IgD-negative memory B cell (primary cell): ENCODE measurements around the gene PSTPIP2. TPM values are rescaled to one million over a fixed set of nuclear protein-coding genes. Genes with fewer than 3 reads are reported as not detected.

Experiments
- H3K27ac Mint-ChIP-seq, 3 donors: one replicate each; pipeline ENCODE4 v1.8.0; 2020 to 2022; ENCODE audit warnings: mild to moderate bottlenecking in 3 of 3, mixed read lengths in 3 of 3, moderate library complexity in 1 of 3
- H3K27me3 Mint-ChIP-seq: one replicate; pipeline ENCODE4 v1.8.0; 2021; ENCODE audit warnings: mixed read lengths
- H3K36me3 Mint-ChIP-seq: one replicate; pipeline ENCODE4 v1.8.0; 2020; ENCODE audit warnings: mild to moderate bottlenecking, mixed read lengths
- H3K4me1 Mint-ChIP-seq, 3 donors: one replicate each; pipeline ENCODE4 v1.8.0; 2020 to 2022; ENCODE audit warnings: mixed read lengths in 3 of 3, mild to moderate bottlenecking in 1 of 3
- H3K4me3 Mint-ChIP-seq, 4 donors: one replicate each; pipeline ENCODE4 v1.8.0; 2020 to 2022; ENCODE audit warnings: mild to moderate bottlenecking in 4 of 4, mixed read lengths in 4 of 4, moderate library complexity in 3 of 4
- H3K9me3 Mint-ChIP-seq, 3 donors: one replicate each; pipeline ENCODE4 v1.8.0; 2020 to 2021; ENCODE audit warnings: mixed read lengths in 3 of 3, mild to moderate bottlenecking in 1 of 3
- polyA plus RNA-seq: library from polyadenylated mRNA; unstranded; fragments of 300-500 nt; fragmentation: Illumina TruSeq; gene quantifications from one replicate; pipeline ENCODE4 v1.2.3, GENCODE V29; 2021

PSTPIP2 gene
- polyA plus RNA-seq, 1 donor from 2014 or later = 1.1 TPM

DNA sequence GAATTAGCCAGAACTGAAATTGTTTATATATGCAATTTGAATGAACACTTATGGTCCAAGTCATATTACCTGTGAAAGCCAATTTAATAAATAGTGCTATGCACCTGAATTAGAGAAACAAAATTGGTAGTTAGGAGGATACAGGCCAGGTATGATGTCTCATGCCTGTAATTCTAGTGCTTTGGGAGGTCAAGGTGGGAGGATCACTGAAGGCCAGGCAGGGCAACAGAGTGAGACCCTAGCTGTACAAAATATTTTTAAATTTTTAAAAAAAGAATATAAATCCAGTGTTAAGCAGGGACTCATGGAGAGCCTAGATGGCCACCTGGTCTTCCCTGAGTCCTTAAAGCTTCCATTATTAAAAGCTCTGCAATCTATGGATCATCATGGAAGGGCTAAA is 7.3 kb upstream of the PSTPIP2 start:
- Mint-ChIP-seq H3K9me3 (no peaks in the 10 kb centered on the region), H3K4me3 (no peak overlapping the region), H3K27ac (no peak overlapping the region), H3K4me1 (no peaks in the 10 kb centered on the region), H3K27me3 (no peaks in the 10 kb centered on the region), H3K36me3 (peaks cover 7% of the 10 kb centered on the region)

DNA sequence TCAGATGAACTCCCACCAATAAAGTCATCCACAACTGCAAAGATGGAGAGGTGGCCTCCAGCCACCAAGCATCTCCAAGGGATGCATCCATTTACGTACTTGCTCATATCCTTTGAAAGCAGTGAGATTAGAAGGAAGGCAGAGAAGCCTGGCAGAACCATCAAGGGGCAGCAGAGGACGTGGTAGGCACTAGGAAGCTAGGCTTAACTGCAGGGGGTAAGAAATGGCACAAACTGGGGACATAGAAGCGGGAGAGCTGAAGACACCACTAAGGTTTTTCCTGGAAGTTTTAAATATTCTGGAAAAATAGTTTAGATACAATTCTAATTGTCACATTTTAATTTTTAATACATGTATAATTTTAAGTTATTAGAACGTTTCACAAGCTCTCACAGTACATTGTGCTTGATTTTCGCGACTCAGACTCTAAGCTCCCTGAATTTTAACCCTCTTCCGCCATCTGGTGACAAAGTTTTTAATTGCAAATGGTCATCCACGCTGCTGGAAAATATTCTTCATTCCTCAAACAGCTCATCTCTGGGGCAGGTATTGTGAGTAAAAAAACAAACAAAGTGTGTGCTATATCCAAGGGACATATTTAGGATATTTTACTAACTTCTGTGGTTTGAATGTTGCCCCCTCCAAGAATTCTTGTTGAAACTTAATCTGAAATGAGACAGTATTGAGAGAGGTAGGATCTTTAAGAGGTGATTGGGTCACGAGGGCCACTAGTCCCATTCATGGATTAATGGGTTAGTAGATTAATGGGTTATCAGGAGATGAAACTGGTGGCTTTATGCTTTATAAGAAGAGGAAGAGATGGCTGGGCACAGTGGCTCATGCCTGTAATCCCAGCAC is 1.6 kb upstream of the PSTPIP2 start:
- Mint-ChIP-seq H3K4me1 (peaks cover 3 to 13% (median 6%) of the 10 kb centered on the region in 3 donors), H3K36me3 (no peaks in the 10 kb centered on the region), H3K9me3 (no peaks in the 10 kb centered on the region), H3K27me3 (peaks cover 15% of the 10 kb centered on the region), H3K27ac (no peak overlapping the region), H3K4me3 (peak overlapping the region in 1 of 4 donors; percentile 4)

DNA sequence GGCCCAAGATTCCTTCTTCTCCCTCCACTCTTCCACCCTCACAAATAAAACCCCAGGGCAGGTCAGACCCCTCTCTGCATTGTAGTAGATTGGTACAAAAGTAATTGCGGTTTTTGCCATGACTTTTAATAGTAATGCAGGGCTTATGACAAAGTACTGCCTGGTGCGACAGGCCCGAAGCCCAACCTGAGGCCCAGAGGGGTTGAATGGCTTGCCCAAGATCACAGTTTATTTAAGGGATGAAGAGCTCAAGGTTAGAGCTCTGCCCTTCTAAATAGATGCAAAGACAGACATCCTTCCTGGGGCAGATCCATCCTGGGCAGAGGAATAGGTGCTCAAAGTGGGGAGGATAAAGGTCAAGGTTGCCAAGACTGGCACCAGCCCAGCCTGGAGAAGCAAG is 899 bp upstream of the PSTPIP2 start:
- Mint-ChIP-seq H3K27ac (no peak overlapping the region), H3K4me1 (peaks cover 3 to 13% (median 6%) of the 10 kb centered on the region in 3 donors)

DNA sequence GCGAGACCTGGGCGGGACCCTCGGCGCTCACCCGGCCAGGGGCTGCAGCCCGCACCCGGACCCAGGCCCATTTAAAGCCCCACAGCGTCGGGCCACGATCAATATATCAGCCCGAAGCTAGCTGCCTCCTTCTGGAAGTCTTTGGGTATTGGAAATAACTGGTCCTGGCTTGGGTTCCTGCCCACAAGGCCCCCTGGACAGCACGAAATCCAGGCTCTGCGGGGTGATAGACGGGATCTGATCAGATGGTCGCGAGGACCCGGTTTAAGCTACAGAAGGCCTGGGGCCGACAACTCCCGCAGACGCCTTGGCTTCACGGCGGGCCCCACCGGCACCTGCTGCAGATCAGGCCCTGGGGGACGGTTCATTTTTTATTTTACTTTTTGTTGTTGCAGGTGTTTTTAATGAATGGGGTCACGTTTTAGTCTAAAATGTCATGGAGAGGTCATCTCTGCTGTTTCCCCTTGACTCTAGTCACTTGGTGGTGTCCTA is 362 bp upstream of the PSTPIP2 start:
- Mint-ChIP-seq H3K27ac (no peak overlapping the region), H3K36me3 (no peaks in the 10 kb centered on the region), H3K27me3 (peaks cover 15% of the 10 kb centered on the region), H3K9me3 (no peaks in the 10 kb centered on the region), H3K4me3 (peak overlapping the region; percentile 12 to 86 (median 68)), H3K4me1 (peaks cover 3 to 13% (median 6%) of the 10 kb centered on the region in 3 donors)

More for the DNA sequence above, 899 bp upstream of the PSTPIP2 start:
- no peaks in the 10 kb centered on the region for H3K9me3 Mint-ChIP-seq
- no peaks in the 10 kb centered on the region for H3K36me3 Mint-ChIP-seq
- H3K27me3 Mint-ChIP-seq = peaks cover 15% of the 10 kb centered on the region
- peak overlapping the region in 3 of 4 donors; percentile 57 to 89 (median 78) for H3K4me3 Mint-ChIP-seq

DNA sequence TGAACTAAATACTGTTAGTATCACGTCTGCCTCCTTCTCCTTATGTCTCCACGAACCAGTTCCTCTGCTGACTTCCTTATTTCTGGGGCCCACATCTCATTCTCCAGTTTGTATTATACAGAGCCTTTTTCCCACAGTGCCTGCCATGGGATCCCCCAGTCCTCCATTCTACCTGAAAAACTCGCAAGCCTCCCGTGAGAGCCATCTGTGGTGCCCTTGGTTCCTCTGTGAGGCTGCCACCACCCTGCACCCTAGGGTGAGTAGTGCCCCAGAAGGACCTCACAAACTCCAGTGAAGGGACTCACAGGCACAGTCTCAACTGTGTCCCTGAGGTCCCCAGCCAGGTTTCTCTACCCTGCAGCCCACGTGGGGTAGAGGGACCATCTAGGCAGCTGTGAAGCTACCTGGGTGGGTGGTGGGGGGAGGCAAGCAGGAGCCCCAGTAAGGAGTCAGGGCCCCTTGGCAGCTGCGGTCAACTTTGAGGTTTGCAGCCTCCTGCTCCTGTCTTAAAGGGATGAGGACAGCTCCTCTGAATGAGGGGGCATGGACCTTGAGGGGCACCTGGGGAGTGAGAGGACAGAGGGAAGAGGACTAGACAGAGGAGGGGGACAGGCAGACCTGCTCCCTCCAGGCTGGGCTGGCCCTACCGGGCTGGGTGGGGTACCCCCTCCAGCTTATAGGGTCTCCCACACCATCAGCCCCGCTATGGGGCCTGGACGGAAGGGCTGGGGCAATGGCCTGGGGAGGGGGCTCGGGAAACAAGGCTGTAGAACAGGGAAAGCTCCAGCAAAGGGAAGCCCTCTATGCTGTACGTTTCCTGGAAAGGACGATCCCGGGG is 1.0 kb downstream of the PSTPIP2 start:
- no peaks in the 10 kb centered on the region for H3K36me3 Mint-ChIP-seq
- H3K4me3 Mint-ChIP-seq = peak overlapping the region in 2 of 4 donors; percentile 68 to 84
- no peaks in the 10 kb centered on the region for H3K9me3 Mint-ChIP-seq
- peak overlapping the region in 1 of 3 donors; percentile 78 for H3K27ac Mint-ChIP-seq
- peaks cover 15% of the 10 kb centered on the region for H3K27me3 Mint-ChIP-seq
- H3K4me1 Mint-ChIP-seq = peaks cover 3 to 13% (median 6%) of the 10 kb centered on the region in 3 donors

DNA sequence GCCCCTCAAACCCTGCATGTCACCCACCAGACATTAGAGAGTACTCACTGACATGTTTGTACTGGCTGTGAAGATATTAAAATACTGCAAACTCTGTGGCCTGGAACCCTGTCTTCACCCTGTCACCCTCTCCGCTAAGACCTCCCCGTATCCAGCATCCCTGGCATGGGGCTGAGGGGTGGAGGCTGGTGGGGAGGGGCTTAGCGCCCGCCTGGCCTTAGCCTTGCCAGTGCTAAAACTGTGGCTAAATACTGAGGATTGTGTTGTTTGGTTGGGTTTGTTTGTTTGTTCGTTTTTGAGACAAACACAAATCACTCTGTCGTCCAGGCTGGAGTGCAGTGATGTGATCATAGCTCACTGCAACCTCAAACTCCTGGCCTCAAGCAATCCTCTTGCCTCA is 1.8 kb downstream of the PSTPIP2 start:
- Mint-ChIP-seq H3K9me3 (no peaks in the 10 kb centered on the region), H3K4me1 (peaks cover 3 to 13% (median 6%) of the 10 kb centered on the region in 3 donors), H3K27ac (no peak overlapping the region), H3K27me3 (peaks cover 15% of the 10 kb centered on the region), H3K4me3 (no peak overlapping the region), H3K36me3 (no peaks in the 10 kb centered on the region)

DNA sequence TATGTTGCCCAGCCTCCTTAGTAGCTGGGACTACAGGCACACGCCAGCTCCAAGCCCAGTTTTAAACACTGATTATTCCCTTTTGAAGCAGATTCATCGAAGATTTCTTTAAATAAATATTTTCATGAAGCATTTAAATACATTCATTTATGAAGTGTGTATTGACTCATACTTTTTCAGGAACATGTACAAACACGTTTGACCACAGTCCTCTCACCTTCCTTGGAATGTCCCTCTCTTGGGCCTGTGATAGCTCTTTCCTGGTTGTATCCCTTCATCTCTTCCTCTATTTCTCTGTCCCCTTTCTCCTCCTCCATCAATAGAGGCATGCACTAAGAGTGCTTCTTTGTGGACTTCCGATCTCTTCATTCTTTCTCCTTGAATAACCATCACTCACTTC is 2.5 kb downstream of the PSTPIP2 start:
- Mint-ChIP-seq H3K36me3 (no peaks in the 10 kb centered on the region), H3K4me3 (no peak overlapping the region), H3K27me3 (peaks cover 15% of the 10 kb centered on the region), H3K27ac (no peak overlapping the region), H3K4me1 (peaks cover 3 to 13% (median 6%) of the 10 kb centered on the region in 3 donors), H3K9me3 (no peaks in the 10 kb centered on the region)

DNA sequence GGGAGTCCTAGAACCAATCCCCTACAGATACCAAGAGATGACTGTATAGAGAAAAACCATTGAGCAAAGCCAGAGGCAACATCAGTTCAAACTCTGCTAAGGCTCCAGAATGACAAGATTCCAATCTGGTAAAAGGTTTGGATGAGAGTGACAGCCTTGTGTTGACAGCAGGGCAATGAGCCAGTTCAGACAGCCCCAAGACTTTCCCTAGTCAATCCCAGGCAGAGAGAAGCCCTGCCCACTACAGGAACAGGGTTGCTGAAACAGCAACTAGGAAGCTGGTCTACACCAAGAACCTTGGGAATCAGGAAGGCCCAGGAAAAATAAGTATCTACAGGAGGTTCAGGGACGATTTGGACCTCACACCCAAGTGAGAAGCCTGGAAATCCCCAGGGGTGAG is 3.3 kb downstream of the PSTPIP2 start:
- peak overlapping the region in 1 of 4 donors; percentile 44 for H3K4me3 Mint-ChIP-seq

DNA sequence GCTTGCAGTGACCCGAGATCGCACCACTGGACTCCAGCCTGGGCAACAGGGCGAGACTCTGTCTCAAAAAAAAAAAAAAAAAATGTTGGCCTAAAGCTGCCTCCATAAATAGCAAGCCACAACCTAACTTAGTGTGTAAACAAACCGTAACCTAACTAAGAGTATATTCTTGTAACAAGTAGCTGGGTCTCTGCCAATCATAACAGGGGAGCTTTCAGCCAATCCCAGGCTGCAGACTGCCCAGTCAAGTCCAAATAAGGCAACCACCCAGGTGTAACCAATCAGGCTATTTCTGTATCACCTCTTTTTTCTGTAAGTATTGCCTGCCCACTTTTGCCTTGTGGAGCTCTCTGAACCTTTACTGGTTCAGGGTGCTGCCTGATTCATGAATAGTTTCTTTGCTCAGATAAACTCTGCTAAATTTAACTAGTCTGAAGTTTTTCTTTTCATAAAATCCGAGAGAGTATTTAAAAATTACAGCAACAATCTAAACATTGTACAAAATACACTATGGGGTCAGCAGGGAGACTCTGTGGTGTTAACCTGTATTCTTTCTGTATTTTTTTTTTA is 4.5 kb downstream of the PSTPIP2 start:
- Mint-ChIP-seq H3K4me3 (no peak overlapping the region), H3K27me3 (peaks cover 11% of the 10 kb centered on the region), H3K4me1 (peaks cover 2 to 5% (median 3%) of the 10 kb centered on the region in 3 donors), H3K36me3 (no peaks in the 10 kb centered on the region), H3K27ac (no peak overlapping the region), H3K9me3 (no peaks in the 10 kb centered on the region)

More for the DNA sequence above, 3.3 kb downstream of the PSTPIP2 start:
- Mint-ChIP-seq H3K4me1 (peaks cover 3 to 10% (median 5%) of the 10 kb centered on the region in 3 donors), H3K9me3 (no peaks in the 10 kb centered on the region), H3K27ac (no peak overlapping the region), H3K36me3 (no peaks in the 10 kb centered on the region), H3K27me3 (peaks cover 15% of the 10 kb centered on the region)

DNA sequence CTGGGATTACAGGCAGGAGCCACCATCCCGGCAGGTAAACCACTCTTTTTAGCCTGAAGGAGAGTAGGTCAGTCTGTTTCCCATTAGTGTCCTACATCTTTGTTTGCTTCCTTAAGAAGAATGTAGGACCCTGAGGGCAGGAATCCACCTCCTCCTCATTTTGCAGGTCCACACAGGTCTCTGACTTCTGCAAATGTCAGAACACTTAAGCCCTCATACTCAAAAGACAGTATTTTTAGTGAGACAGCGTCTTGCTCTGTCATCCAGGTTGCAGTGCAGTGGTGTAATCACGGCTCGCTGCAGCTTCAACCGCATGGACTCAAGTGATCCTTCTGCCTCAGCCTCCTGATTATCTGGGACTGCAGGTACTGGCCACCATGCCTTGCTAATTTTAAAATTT is 9.3 kb downstream of the PSTPIP2 start:
- H3K36me3 Mint-ChIP-seq = no peaks in the 10 kb centered on the region
- H3K9me3 Mint-ChIP-seq = no peaks in the 10 kb centered on the region
- H3K27ac Mint-ChIP-seq = no peak overlapping the region
- H3K4me3 Mint-ChIP-seq = no peak overlapping the region
- H3K4me1 Mint-ChIP-seq = no peaks in the 10 kb centered on the region
- peaks cover 10% of the 10 kb centered on the region for H3K27me3 Mint-ChIP-seq

DNA sequence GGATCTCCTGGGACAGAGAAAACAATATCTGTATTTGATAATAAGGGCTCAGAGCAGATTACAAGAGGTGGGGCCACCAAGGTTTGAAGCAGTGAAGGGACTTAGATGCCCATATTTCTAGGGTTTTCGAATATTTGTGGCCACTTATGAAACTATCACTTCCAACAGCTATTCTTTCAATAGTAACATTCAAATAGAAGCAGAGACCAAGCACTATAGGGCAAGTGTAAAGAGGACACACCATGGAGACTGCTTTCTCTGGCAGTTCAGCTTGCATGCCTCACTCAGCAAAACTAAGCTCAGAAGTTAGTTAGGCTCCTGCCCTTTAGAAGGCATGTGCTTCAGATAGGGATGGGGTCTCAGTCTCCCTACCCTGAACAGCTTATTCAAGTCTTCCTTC is 10.3 kb downstream of the PSTPIP2 start:
- Mint-ChIP-seq H3K36me3 (no peaks in the 10 kb centered on the region), H3K4me3 (no peak overlapping the region), H3K9me3 (no peaks in the 10 kb centered on the region), H3K4me1 (no peaks in the 10 kb centered on the region), H3K27ac (no peak overlapping the region), H3K27me3 (peaks cover 10% of the 10 kb centered on the region)

DNA sequence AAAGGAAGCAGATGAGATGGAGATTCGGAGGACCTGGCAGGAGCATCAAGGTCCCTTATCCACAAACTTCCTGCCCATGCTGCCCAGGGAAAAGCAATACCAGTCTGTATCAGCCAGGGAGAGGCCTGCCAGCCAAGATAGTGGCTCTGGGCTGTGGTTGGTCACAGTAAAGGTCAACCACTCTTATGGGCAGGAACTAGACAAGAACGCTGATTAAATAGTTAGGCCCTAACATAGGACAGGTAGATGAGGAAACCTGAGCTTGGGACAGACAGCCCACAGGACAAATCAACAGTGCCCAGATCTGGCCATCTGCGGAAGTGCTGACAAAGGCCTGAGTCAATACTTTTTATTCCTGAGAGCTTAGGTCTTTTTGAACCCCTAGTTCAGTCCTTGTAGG is 10.7 kb downstream of the PSTPIP2 start:
- H3K27ac Mint-ChIP-seq = no peak overlapping the region
- H3K9me3 Mint-ChIP-seq = no peaks in the 10 kb centered on the region
- no peaks in the 10 kb centered on the region for H3K4me1 Mint-ChIP-seq
- no peak overlapping the region for H3K4me3 Mint-ChIP-seq
- peaks cover 10% of the 10 kb centered on the region for H3K27me3 Mint-ChIP-seq
- no peaks in the 10 kb centered on the region for H3K36me3 Mint-ChIP-seq

DNA sequence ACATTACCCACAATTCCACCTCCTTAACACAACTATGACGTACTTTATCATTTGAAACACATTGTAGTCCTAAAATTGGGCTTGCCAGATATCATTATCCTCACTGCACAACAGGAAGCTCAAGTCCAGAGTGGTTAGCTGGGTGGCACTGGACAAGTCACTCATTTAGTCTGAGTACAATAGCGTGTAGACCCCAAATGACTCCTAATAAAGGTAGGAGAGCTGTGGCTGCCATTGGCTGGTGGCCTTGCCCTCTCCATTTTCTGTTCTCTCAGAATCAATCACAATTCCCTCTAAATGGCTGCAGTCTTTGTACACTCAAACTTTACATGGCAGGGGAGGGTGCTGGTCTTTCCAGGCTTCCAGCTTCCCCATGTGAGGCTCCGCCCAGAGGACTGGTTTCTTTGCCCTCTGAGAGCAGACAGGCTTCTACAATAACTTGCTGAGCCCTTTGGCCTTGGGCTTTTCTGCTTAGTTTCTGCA is 11.7 kb downstream of the PSTPIP2 start:
- Mint-ChIP-seq H3K27ac (no peak overlapping the region), H3K27me3 (peaks cover 12% of the 10 kb centered on the region), H3K9me3 (no peaks in the 10 kb centered on the region), H3K4me3 (no peak overlapping the region), H3K4me1 (no peaks in the 10 kb centered on the region), H3K36me3 (no peaks in the 10 kb centered on the region)

DNA sequence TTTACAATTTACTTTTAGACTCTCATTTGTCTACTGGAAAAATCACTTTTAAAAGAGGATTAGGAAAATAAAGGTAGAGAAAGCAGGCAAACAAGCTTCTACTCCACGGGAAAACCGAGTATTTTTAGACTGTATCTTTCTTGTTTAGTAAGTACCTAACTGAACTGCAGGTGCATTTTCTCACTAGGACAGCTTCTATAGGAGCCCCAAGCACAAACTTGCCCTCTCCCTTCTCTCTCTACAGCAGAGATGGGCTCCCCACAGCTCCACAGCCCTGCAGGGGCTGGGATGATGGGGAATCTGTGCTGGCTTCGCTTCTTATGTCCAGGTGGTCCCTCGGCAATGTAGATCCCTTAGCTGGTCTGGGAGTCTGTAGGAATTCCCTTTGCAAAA is 16.2 kb downstream of the PSTPIP2 start:
- Mint-ChIP-seq H3K9me3 (no peaks in the 10 kb centered on the region), H3K27ac (no peak overlapping the region), H3K27me3 (peaks cover 6% of the 10 kb centered on the region), H3K36me3 (peaks cover 6% of the 10 kb centered on the region), H3K4me1 (no peaks in the 10 kb centered on the region), H3K4me3 (no peak overlapping the region)
